Activated naive CD4-positive, alpha-beta T cell treated with anti-CD3 and anti-CD28 coated beads, Interleukin-2, amount 10 ng/mL, durations not matched to agents 7 days and 5 days (primary cell): Measurements from ENCODE around the gene APC2.
A peak's percentile ranks its signal among the peaks of the same experiment; 100 is the strongest.

Experiments used
- CTCF ChIA-PET: fragments of 350-600 bp; sonication (Branson Sonifier 250); formaldehyde crosslinking; loops from one replicate; lab custom pipeline; 2021; ENCODE audit warnings: antibody characterized with exemption; lab: Charles Lee
- DNase-seq: peaks from one replicate; pipeline ENCODE4 v3.0.0-alpha.2; 2020
- H3K27ac Mint-ChIP-seq: one replicate; pipeline ENCODE4 v1.8.0; 2021; ENCODE audit warnings: mild to moderate bottlenecking, moderate library complexity, mixed read lengths
- H3K27me3 Mint-ChIP-seq: one replicate; pipeline ENCODE4 v1.8.0; 2021; ENCODE audit warnings: mild to moderate bottlenecking, mixed read lengths
- H3K36me3 Mint-ChIP-seq: one replicate; pipeline ENCODE4 v1.8.0; 2021; ENCODE audit warnings: mixed read lengths
- H3K4me1 Mint-ChIP-seq: one replicate; pipeline ENCODE4 v1.8.0; 2021; ENCODE audit warnings: mixed read lengths
- H3K4me3 Mint-ChIP-seq: one replicate; pipeline ENCODE4 v1.8.0; 2021; ENCODE audit warnings: mild to moderate bottlenecking, moderate library complexity, mixed read lengths
- H3K9me3 Mint-ChIP-seq: one replicate; pipeline ENCODE4 v1.8.0; 2021; ENCODE audit warnings: mixed read lengths

The APC2 gene

GRCh38 chr19:1441677-1442438, 8.1 kb upstream of the APC2 start:
- Mint-ChIP-seq H3K9me3 (no peaks in the 10 kb centered on the region), H3K27me3 (peaks cover 29% of the 10 kb centered on the region), H3K36me3 (peaks cover 37% of the 10 kb centered on the region), H3K4me1 (peaks cover 47% of the 10 kb centered on the region), H3K27ac (peak overlapping the region; percentile 33), H3K4me3 (no peak overlapping the region)
- CTCF ChIA-PET: no interaction called here
- no peak for DNase-seq

DNA sequence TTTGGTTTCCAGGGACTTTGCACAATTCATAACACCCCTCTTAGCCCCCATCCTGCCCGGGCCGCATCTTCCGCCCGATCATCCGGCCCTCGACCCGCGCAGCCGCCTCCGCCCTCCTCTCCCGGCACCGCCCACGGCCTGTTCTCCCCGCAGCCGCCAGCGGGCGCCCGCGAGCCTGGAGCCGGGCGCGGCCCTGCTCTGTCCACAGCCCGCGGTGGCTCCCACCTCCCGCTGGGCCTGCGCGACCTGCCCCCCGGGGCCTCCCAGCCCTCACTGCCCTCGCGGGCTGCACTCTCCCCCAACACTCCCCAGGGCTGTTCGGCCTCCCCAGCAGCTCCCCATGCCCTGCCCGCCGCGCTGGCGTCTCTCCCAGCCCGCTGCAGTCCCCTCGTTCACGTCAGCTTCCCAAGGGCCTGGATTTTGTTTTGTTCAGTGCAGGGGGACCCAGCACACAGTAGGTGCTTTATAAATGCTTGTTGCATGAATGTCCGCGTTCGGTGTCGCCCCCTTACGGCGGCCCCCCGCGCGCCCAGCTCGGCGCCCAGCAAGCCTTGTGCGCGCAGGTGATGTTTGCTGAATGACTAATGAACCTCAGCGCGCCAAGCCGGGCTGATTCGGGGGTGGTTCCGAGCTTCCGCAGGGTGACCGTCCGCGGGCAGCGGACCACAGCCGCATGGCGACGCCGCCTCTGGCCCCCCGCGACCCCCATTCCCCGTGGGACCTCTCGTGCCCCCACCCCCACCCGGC, 4.6 kb upstream of the APC2 start:
- DNase-seq: peak; percentile 83
- H3K27me3 Mint-ChIP-seq: peaks cover 57% of the 10 kb centered on the region
- peaks cover 24% of the 10 kb centered on the region for H3K36me3 Mint-ChIP-seq
- CTCF ChIA-PET: interaction anchor here (0.7 to 1.7 kb wide), 4 partner anchors 9 to 62 kb away, joined by 3 to 10 read pairs (median 3); no protein-coding TSS in a partner anchor
- peak overlapping the region; percentile 62 for H3K4me3 Mint-ChIP-seq
- peaks cover 44% of the 10 kb centered on the region for H3K4me1 Mint-ChIP-seq
- no peaks in the 10 kb centered on the region for H3K9me3 Mint-ChIP-seq
- H3K27ac Mint-ChIP-seq: peak overlapping the region; percentile 11

DNA sequence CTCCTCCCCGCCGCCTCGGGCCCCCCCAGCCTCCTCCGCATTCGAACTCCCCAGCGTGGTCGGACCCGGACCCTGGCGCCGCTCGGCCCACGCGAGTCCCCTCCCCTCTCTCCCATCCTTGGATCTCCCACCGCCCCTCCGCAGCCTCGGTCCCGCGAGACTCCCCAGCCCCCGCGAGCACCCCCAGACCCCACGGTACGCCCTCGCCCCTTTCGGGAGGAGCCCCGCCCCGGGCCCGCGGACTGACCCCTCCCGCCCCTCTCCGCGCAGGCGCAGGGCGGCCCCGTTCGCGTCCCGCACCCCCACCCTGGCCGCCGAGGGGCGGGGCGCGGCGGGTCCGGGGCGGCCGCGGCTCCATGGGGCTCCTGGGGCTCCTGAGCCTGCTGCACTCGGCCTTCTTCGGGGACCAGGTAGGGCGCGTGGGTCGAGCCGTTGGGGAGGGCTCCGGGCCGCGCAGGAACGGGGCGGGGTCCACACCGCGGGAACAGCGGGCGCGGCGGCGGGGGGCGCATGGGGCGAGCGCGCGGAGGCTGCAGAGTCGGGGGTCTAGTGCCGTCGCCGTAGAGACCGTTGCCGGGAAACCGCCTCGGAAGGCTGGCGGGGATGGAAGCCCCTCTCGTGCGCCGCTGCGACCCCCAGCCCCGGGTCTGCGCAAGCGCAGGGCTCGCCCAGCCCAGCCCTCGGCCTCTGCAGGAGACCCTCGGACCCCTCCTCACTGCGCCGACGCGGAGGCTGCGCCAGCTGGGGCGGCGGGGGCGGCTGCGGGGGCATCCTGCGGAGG, 3.8 kb upstream of the APC2 start:
- Mint-ChIP-seq H3K4me3 (no peak overlapping the region), H3K9me3 (no peaks in the 10 kb centered on the region), H3K36me3 (peaks cover 17% of the 10 kb centered on the region), H3K27ac (no peak overlapping the region), H3K27me3 (peaks cover 65% of the 10 kb centered on the region), H3K4me1 (peaks cover 42% of the 10 kb centered on the region)
- DNase-seq: no peak
- CTCF ChIA-PET: interaction anchor here (0.8 to 1.7 kb wide), 2 partner anchors 9 to 12 kb away, joined by 3 to 10 read pairs; no protein-coding TSS in a partner anchor

DNA sequence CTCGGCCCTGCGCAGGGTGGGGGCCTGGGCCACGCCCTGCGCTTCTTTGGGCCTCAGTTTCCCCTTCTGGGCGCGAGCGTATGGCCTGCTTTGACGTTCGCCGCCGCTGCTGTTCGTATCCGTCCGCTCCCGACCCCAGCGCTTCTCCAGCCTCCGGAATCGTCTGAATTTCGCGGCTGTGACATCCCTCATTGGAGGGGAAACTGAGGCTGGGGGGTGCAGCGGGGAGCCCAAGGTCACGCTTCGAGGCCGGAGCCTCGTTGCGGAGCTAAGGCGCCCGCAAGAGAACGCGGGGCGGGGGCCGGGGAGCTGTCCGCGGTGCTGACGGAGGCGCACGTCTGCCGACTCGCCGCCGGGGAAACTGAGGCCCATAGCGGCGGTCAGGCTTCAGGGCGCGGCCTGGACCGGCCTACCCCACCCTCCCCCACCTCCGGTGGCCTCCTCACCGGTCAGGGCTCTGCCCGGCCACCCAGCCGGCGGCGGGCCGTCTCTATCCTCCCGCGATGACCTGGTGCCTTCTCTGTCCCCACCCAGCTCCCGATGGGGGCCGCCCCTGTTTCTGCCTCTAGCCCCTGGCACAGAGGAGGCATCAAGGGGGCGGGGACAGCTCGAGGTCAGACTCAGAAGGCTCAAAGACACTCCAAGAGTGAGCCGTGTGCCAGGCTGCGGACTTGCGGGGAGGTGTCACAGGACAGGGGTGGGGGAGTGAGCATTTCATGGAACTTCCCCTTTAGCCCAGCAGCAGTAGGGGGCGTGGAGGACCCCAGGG, 3.0 kb upstream of the APC2 start:
- CTCF ChIA-PET: no interaction called here
- H3K27me3 Mint-ChIP-seq: peaks cover 73% of the 10 kb centered on the region
- H3K27ac Mint-ChIP-seq: no peak overlapping the region
- peak; percentile 58 for DNase-seq
- H3K4me1 Mint-ChIP-seq: peaks cover 39% of the 10 kb centered on the region
- peaks cover 11% of the 10 kb centered on the region for H3K36me3 Mint-ChIP-seq
- H3K4me3 Mint-ChIP-seq: no peak overlapping the region
- H3K9me3 Mint-ChIP-seq: no peaks in the 10 kb centered on the region

DNA sequence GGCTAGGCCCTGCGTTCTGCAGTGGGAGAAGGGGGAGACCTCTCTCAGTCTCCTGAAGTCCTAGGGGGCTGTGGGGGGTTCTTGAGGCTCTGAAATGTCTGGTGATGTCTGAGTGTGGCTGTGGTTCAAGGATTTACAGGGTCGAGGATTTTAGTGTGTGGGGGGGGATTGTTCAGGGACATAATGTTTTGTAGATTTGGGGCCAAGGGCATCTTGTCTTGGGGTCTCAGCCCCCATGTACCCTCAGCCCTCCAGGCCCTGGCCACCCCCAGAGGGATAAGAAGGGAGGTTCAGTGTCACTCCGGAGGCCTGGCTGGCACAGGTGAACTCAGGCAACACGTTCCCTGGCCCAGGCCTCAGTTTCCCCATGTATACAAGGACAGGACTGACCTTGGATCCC, 2.4 kb upstream of the APC2 start:
- Mint-ChIP-seq H3K4me3 (no peak overlapping the region), H3K4me1 (peaks cover 37% of the 10 kb centered on the region), H3K27ac (no peak overlapping the region), H3K27me3 (peaks cover 79% of the 10 kb centered on the region), H3K9me3 (no peaks in the 10 kb centered on the region), H3K36me3 (peaks cover 5% of the 10 kb centered on the region)
- CTCF ChIA-PET: no interaction called here
- DNase-seq: no peak

DNA sequence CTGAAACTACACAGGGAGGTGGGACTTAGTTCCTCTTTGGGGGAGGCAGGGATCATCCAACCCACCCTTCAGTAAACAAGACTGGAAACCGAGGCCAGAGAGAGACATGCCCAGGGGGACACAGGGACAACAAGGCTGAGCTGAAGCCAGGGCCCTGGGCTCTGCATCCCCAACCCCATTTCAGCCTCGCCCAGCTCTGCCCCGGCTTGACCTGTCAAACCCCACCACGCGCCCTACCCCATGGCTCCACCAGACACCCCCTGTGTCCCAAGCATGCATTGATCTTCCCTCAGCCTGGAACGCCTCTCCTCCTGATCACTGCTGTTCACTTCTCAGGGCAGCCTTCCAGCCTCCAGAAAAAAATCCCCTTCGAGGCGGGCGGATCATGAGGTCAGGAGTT, 2.0 kb upstream of the APC2 start:
- Mint-ChIP-seq H3K4me1 (peaks cover 36% of the 10 kb centered on the region), H3K9me3 (no peaks in the 10 kb centered on the region), H3K4me3 (no peak overlapping the region), H3K36me3 (peaks cover under 1% of the 10 kb centered on the region), H3K27me3 (peaks cover 83% of the 10 kb centered on the region), H3K27ac (no peak overlapping the region)
- CTCF ChIA-PET: no interaction called here
- DNase-seq: no peak

DNA sequence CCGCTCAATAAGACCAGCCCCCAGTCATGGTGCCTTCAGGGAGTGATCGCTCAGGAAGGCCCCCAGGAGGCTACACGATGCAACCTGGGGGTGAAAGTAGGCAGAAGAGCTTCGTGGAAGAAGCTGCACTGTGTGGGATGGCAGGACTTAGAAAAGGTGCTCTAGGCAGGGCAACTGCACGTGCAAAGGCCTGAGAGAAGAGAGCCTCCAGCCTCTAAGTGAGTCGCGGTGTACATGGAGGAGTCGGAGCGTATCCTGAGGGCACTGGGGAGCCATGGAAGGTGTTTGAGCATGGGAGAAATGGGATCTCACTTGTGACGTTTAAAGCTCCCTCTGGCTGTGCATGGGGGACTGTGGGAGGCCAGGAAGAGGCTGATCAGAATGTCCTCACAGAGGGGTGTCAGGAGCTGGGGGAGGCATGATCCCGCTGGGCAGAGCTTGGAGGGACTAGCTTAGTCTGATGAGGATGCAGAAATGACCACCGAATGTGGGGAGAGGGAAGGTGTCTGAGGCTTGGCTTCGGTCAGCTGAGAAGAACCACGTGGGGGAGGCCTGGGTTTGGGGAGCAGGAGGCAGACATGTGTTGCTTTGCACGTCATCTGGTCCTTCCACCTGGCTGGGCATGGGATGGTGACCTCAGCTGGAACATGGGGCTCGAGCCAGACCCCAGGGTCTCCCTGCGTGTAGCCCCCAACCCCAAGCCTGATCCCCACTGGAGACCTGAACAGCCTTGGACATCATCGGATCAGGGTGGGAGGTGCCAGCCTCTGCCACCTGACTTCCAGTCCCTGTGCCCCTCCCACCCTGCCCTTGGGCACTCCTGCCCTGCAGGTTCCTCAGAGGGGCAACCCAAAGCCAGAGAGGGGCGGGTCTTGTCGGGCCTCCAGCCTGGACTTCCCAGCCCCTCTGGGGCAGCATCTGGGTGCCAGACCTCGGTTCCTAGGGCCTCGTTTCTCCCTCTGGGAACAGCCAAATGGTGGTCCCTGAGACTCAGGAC, 1.1 kb downstream of the APC2 start:
- Mint-ChIP-seq H3K36me3 (no peaks in the 10 kb centered on the region), H3K27ac (no peak overlapping the region), H3K27me3 (peaks cover 98% of the 10 kb centered on the region), H3K9me3 (no peaks in the 10 kb centered on the region), H3K4me1 (peaks cover 32% of the 10 kb centered on the region), H3K4me3 (peak overlapping the region; percentile 29)
- DNase-seq: no peak
- CTCF ChIA-PET: no interaction called here

GRCh38 chr19:1451916-1452801, 2.2 kb downstream of the APC2 start:
- no peak overlapping the region for H3K27ac Mint-ChIP-seq
- H3K27me3 Mint-ChIP-seq: peaks cover 98% of the 10 kb centered on the region
- H3K36me3 Mint-ChIP-seq: no peaks in the 10 kb centered on the region
- no peak overlapping the region for H3K4me3 Mint-ChIP-seq
- no peaks in the 10 kb centered on the region for H3K9me3 Mint-ChIP-seq
- DNase-seq: no peak
- H3K4me1 Mint-ChIP-seq: peaks cover 31% of the 10 kb centered on the region
- CTCF ChIA-PET: no interaction called here

GRCh38 chr19:1452802-1453524, 3.0 kb downstream of the APC2 start:
- Mint-ChIP-seq H3K4me1 (peaks cover 27% of the 10 kb centered on the region), H3K9me3 (no peaks in the 10 kb centered on the region), H3K27ac (no peak overlapping the region), H3K4me3 (no peak overlapping the region), H3K27me3 (peaks cover 98% of the 10 kb centered on the region), H3K36me3 (no peaks in the 10 kb centered on the region)
- CTCF ChIA-PET: interaction anchor here (3.0 kb wide), 1 partner anchor 8 kb away, joined by 10 read pairs; no protein-coding TSS in a partner anchor
- no peak for DNase-seq

DNA sequence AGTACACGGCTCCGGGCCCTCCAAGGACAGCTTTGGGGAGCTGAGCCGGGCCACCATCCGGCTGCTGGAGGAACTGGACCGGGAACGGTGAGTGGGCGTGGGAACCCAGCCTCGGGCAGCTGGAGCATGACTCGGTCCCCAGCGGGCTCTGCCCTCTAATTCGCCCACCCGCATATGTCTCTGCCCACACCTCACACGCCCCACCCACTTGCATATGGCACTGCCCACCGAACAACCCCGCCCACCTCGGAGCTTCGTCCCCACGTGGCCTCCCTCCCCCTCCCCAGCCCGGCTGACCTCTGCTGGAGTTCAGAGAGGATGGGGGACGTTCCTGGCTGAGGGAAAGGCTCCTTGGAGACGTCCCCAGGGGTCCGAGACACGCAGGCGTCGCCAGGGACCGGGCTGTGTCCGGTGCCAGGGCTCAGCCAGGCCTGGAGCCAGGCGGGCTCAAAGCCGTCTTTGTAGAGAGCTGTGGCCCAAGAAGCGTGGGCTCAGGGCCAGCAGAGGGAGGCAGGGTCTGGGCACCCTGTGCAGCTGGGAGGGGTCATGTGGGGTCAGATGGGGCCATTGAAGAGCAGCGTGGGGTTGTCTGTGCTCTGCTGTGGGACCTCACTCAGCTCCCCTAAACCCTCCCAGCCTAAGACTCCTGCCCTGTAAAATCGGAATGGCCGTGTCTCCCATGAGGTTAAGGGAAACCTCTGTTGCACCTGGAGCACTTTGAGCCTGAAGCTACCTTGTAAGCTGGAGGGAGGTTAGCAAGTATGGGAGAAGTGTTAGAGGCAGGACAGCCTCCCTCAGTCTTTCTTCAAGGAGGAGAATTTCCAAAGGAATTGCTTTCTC, 3.8 kb downstream of the APC2 start:
- Mint-ChIP-seq H3K36me3 (no peaks in the 10 kb centered on the region), H3K27ac (no peak overlapping the region), H3K27me3 (peaks cover 98% of the 10 kb centered on the region), H3K4me1 (peaks cover 27% of the 10 kb centered on the region), H3K9me3 (no peaks in the 10 kb centered on the region), H3K4me3 (no peak overlapping the region)
- CTCF ChIA-PET: interaction anchor here (3.0 kb wide), 1 partner anchor 8 kb away, joined by 10 read pairs; no protein-coding TSS in a partner anchor
- DNase-seq: no peak

- peak; percentile 41 for DNase-seq
- Mint-ChIP-seq H3K4me1 (peaks cover 21% of the 10 kb centered on the region), H3K27me3 (peaks cover 99% of the 10 kb centered on the region), H3K9me3 (no peaks in the 10 kb centered on the region), H3K36me3 (no peaks in the 10 kb centered on the region), H3K4me3 (no peak overlapping the region), H3K27ac (no peak overlapping the region)
- CTCF ChIA-PET: interaction anchor here (1.3 to 3.0 kb wide), 2 partner anchors 10 to 14 kb away, joined by 3 to 10 read pairs; no protein-coding TSS in a partner anchor
Observed at GRCh38 chr19:1455002-1455335, 5.0 kb downstream of the APC2 start.
